Glomerular endothelial cell (primary cell): ENCODE data around the gene CNOT4. TPM values are rescaled to one million over a fixed set of nuclear protein-coding genes. Genes with fewer than 3 reads are reported as not detected.

ENCODE experiments used
- DNase-seq: peaks from one replicate; pipeline ENCODE4 v3.0.0-alpha.2; 2011; ENCODE audit warnings: low read depth, low spot score; ENCODE audit errors: extremely low read depth
- total RNA-seq: library from RNA; depleted of rRNA; stranded (reverse); fragments of >200 nt; gene quantifications from 2 replicates; pipeline ENCODE4 v1.2.3, GENCODE V29; 2015

CNOT4 gene, protein sequence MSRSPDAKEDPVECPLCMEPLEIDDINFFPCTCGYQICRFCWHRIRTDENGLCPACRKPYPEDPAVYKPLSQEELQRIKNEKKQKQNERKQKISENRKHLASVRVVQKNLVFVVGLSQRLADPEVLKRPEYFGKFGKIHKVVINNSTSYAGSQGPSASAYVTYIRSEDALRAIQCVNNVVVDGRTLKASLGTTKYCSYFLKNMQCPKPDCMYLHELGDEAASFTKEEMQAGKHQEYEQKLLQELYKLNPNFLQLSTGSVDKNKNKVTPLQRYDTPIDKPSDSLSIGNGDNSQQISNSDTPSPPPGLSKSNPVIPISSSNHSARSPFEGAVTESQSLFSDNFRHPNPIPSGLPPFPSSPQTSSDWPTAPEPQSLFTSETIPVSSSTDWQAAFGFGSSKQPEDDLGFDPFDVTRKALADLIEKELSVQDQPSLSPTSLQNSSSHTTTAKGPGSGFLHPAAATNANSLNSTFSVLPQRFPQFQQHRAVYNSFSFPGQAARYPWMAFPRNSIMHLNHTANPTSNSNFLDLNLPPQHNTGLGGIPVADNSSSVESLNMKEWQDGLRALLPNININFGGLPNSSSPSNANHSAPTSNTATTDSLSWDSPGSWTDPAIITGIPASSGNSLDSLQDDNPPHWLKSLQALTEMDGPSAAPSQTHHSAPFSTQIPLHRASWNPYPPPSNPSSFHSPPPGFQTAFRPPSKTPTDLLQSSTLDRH
- total RNA-seq: 10.0 and 16.0 TPM in 2 replicates

DNA sequence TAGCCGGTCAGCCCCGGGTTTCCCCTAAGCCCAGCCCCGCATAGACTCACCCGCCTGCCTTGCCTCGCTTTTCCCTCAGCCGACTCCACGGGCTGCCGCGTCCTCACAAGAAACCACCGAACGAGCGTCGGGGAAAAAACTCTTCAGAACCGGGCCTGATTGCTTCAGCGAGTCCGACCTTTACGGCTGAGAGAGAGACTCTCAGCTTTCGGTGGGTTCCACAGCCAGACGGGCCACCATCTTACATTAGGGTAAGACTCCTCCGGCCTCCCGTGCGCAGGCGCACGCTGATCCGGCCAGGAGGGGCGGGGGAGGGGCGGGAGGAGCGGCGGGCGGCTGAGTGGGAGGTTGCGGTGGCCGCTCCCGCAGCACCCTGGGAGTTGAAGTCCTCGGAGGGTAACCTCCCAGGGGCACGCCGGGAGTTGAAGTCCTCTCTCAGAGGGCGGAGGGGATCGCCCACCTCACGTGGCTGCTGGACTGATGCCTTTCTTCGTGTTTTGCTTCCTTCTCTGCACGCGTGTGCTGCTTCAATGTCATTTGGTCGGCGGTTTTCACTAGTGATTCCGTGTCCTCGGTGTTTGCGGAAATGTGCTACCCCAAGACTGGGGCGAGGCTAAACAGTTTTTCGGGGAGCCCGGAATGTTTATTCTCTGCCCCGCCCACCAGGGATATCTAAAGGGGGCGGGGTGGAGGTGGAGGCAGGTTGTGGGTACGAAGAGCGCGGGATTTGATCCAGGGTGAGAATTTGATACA, at the start of gene CNOT4:
Gene CNOT4, minus strand, starts transcription at position 264 of the 753 bp plus-strand sequence. CDS start 71,771 bp downstream, outside the sequence.
- DNase-seq: peak; percentile 56

DNA sequence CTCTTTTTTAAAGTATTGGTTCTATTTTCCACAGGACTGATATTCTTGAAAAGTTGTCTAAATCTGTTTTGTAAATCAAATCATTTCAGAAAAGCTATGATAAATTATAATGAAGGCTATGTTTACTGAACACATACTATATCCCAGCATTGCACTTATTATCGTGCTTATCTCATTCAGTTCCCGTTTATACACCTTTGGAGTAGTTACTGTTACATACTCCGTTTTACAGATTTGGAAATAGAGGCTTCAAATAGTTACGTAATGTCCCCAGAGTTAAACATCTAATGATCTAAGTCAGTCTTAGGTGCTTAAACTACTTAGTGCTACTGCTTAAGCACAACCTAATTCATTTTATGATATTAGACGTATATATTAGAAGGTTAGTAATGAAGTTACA, 49.0 kb upstream of the CNOT4 start:
- no peak for DNase-seq

DNA sequence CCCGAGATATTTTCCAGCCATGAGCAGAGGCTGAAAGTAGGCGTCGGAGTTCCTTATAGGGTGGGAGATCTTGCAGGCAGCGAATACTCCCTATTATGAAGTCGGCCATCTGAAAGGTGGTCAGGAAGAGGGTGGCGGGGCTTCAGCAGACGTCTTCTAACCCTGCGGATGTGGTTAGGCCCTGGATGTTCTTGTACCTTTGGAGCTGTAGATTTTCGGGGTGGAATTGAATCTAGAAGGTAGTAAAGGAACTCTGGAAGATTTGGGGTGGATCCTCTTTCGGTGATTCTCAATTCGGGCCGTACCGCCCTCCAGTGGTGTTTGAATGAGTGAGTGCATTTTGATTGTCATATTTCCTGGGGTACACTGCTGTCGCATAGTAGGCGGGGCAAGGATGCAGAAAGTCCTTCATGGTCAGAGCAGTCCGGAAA, 48.5 kb upstream of the CNOT4 start:
- DNase-seq: peak; percentile 10

DNA sequence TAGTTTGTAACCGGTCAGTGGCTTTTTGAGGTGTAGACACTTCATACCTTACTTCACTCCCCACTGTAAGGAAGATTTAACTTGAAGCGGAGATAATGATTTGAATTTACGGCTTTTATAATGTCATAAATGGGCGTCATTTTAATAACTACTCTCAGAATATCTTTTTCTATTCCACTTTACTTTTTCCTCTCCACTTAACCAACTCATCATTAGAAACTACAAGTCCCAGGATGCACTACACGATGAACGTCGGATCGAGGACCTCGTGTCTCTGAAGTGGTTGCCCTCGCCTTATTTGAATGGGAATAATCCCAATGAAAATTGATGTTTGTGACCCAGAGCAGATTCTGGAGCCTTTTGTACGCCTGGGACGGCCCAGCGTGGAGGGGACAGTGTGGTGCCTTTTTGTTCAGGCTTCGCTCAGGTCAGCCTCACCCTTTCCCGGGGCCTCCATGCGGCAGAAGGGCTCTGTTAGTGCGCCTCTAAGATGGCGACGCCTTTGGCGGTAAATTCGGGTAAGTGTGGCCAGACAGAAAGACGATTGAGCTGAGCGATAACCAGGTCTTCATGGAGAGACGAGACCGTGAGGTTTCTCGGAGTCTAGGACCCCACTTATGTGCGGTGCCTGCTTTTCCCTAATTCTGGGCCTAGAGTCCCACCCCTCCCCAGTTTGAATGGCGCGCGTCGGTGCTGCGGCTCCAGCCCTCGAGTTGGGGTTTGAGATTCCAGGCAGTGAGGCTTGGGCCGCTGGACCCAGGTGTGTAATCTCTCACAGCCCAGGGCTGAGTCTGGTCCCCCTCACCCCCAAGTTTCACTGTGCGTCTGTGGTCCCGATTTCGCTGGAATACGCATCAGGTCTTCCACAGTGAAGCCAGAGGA, 47.8 kb upstream of the CNOT4 start, which contains the start of gene NUP205:
Gene NUP205, plus strand, starts transcription at position 463 of the 882 bp plus-strand sequence. Its CDS starts 28 bp downstream, at position 491.
- DNase-seq: peak; percentile 82

DNA sequence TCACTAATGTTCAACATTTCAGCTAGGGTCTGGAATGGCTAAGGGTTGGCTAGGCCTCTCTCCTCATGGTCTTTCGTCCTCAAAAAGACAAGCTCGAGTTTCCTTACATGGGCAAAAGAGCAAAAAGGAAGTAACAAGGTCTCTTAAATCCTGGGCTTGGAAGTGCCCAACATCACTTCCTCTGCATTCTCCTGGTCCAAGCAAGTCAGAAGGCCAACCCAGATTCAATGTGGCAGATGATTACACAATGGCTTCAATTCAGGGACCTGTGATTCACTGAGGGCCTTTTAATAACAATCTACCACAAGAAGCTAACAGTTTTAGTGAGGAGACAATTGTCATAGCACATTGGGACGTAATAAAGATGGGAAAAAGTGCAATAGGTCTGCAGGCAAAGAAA, 43.4 kb upstream of the CNOT4 start:
- DNase-seq: no peak

DNA sequence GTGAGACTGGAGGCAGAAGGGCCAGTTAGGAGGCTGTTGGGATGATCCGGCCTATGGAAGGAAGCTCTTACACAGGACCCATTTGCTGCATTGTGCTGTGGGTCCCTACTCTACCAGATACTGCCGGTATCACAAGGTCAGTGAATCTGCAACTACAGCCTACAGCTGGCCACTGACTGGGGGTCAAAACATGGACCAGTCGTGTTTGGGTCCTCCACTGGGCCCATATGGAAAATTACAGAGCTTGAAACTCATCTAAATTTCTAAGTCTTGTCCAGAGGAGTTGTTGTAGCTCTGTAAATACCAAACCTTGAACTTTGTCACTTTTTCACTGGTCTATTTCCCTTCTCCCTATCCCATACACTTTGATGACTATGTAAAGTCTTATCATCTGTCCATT, 42.2 kb upstream of the CNOT4 start:
- DNase-seq: no peak

DNA sequence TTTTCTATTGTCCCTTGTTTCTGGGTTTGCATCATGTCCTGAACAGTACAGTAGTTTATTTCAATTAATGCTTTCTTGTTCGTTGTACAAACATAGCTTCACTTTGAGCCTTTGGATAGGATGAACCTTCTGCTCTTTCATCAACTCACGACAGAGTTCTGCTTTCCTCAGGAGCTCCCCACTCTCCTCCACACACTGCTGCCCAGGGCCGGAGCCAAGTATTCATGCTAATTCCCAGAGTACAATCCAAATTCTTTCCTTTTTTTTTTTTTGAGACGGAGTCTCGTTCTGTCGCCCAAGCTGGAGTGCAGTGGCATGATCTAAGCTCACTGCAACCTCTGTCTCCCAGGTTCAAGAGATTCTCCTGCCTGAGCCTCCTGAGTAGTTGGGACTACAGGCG, 40.3 kb upstream of the CNOT4 start:
- DNase-seq: no peak

DNA sequence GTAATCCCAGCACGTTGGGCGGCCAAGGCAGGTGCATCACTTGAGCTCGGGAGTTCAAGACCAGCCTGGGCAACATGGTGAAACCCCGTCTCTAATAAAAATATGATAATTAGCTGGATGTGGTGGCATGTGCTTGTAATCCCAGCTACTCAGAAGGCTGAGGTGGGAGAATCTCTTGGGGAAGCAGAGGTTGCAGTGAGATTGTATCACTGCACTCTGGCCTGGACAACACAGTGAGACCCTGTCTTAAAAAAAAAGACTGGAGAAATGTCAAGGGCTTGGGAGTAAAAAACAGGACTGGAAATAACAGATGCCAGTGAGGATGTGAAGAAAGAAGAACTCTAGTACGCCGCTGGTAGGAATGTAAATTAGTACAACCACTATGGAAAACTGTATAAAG, 31.1 kb upstream of the CNOT4 start:
- DNase-seq: no peak

DNA sequence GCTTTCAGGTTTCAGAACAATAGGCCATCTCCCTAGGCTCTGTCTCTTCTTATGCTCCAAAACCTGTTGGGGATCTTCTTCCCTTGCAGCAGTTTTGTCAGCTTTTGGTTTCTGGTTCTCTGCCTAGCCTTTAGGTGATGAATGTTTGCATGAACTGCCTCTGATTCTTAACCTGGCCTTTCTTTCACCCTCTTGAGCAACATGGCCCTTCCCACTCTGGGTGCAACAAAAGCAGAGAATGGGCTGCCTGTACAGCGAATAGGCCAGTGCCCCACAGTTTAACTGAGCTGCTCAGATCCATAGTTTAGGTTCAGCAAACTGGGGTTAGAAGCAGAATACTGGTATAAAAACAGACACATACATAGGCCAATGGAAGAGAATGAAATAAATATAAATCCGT, 29.7 kb upstream of the CNOT4 start:
- DNase-seq: no peak

DNA sequence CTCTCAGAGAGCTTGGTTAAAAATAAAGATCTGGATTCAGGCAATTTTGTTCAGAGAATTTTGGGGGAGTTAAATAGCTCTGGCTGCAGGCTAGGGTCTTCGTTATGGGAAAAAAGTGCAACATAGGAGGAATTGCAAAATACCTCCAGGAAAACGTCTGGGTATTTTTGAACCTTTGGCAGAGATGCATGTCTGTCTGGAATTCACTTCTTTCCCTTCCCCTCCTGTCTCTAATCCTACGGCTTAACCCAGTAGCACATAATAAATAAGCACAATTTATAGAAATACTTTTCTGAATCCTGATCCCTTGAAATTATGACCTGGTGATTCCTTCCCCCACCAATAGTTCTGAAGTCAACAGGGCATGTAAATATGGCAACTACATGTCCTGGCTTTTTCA, 28.5 kb upstream of the CNOT4 start:
- no peak for DNase-seq

DNA sequence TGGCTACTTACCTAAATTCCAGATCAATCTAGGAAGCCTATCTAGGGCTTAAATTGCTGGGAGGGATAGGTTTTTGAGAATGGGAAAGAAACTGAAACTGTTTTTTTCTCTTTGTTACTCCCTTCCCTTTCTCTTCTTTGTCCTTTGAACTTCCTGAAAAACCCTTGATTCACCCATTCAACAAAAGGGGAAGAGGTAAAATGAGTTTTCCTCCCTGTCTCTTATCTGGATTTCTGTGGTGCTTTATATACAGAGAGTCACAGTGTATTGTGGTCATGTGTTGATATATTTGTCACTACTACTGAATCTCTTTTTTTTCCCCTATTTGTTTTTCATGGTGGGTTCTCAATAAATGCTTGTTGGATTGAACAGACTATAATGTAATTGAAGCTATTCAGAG, 28.0 kb upstream of the CNOT4 start:
- DNase-seq: no peak

DNA sequence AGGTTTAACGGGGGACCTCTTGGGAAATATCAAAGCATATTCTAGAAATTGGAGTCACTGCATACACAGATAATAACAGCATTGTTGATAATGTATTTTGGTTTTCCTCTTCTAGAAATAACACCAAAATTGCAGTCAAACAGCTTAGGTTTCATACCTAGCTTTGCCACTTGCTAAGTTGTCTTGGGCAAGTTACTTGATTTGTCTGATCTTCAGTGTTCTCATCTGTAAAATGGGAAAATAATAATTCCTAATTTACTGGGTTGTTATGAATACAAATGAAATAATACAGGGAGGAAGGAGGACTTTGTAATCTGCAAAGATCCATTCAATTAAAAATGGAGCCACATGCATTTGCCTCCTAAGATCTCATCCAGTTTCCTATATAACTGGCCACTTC, 27.6 kb upstream of the CNOT4 start:
- DNase-seq: no peak

DNA sequence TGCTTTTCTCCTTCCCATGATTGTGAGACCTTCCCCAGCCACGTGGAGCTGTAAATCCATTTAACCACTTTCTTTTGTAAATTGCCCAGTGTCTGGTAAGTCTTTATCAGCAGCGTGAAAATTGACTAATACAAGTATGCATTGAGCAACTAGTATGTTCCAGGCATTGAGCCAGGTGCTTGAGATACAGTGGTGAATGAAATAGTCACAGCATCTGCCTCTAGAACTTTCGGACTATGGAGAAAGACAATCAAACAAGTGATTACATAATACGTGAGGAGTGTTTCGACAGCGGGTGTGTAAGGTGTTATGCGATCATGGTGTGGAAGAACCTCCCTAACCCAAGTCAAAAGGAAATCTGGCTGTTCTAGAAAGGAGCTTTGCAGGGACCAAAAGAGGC, 26.2 kb upstream of the CNOT4 start:
- no peak for DNase-seq

DNA sequence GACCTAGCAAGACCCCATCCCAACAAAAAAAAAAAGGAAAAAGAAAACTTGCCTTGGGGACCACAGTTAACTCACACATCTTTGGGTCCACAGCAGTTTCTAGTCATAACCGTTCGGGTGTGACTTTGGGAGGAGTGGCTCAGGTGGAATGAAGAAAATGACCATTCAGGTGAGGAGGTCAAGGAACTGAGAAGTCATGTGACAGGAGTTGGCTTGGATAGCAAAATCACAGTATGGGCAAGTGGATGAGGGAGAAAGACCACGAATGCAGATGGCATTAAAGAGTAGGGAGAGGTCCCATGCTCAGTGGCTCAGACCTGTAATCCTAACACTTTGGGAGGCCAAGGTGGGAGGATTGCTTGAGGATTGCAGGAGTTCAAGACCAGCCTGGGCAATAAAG, 17.1 kb upstream of the CNOT4 start:
- no peak for DNase-seq

DNA sequence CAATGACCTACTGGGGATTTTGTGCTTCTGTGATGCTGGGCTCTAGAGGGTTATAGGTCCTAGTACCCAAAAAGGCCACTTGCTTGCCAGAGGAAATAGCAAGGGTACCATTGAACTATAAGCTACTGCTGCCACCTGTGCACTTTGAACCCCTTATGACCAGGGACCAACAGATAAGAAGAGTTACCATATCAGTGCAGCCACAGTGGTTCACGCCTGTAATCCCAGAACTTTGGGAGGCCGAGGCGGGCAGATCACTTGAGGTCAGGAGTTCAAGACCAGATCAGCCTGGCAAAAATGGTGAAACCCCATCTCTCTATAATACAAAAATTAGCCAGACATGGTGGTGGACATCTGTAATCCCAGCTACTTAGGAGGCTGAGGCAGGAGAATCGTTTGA, 15.5 kb upstream of the CNOT4 start:
- DNase-seq: no peak

DNA sequence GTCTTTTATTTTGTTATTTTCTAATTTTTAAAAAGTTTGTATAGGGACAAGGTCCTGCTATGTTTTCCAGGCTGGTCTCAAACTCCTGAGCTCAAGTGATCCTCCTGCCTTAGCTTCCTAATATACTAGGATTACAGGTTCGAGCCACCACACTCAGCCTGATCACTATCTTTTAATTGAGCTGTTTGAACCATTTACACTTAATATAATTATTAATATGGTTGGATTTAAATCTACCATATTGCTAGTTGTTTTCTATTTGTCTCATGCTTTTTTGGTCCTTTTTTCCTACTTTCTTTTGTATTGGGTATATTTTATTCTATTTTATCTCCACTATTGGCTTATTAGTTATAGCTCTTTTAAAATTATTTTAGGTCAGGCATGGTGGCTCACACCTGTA, 13.2 kb upstream of the CNOT4 start:
- DNase-seq: no peak

DNA sequence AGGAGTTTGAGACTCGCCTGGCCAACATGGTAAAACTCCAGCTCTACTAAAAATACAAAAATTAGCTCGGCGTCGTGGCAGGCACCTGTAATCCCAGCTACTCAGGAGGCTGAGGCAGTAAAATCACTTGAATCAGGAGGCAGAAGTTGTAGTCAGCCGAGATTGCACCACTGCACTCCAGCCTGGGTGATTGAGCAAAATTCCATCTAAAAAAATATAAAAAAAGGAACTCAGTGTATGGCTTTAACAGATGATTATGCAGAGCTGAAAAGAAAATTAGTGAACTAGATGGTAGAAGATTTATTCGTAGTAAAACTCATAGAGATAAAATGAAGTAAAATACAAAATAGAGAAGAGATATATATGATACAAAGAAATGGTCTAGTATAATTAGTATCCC, 12.6 kb upstream of the CNOT4 start:
- no peak for DNase-seq

DNA sequence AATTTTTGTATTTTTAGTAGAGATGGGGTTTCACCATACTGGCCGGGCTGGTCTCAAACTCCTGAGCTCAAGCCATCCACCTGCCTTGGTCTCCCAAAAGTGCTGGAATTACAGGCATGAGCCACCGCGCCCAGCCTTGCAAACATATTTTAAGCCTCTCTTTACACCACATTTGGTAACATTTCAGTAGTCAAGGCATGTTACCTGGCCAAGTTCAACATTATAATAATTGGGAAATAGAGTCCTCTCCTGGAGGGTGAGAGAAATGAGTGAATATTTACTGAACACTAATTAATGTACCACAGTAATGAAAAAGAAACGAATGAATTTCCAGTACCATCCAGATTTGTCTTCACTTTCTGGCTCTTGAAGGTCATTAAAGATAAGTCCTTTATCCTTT, 10.0 kb upstream of the CNOT4 start:
- no peak for DNase-seq

DNA sequence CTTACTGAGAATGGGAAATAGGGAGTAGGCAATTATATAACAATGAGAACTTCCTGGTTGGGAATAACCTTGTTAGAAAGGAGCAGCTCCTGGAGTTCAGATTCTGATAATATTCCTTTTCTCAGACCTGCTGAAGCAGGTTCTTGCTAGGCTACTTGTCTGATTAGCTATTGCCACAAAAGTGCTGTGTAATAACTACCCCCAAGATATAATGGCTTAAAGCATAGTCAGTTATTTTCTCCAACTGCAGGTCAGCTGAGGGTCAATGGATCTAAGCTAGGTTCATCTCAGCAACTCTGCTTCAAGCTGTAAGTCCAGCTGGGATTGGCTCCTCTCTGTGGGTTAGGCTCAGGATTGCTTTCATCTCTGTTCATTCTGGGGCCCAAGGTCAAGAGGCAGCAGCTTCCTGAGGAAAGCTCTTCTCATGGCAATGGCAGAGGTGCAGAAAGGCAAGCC, 9.4 kb upstream of the CNOT4 start:
- no peak for DNase-seq

DNA sequence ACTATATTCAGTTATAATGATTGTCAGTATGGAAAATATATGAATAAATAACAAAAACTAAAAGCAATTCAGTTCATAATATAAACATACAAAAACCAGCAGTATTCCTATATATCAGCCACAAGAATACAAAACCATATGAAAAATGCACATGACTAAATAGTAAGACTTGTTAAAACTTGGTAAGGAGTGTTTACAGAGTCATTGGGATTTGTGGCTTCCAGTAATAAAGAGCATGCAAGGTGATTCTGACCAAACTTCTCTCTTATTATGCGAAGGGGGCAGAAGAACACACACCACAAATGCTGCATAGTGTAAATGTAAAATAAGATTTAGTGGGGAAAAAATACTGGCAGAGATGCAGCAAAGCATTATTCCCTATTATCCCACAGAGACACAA, 8.8 kb upstream of the CNOT4 start:
- DNase-seq: no peak
